Measurements from ENCODE around the gene CLEC3A. TPM values are rescaled to one million over a fixed set of nuclear protein-coding genes. Genes with fewer than 3 reads are reported as not detected.

Gene CLEC3A
- total RNA-seq, 1 experiment from 2014 or later, result not detected

DNA sequence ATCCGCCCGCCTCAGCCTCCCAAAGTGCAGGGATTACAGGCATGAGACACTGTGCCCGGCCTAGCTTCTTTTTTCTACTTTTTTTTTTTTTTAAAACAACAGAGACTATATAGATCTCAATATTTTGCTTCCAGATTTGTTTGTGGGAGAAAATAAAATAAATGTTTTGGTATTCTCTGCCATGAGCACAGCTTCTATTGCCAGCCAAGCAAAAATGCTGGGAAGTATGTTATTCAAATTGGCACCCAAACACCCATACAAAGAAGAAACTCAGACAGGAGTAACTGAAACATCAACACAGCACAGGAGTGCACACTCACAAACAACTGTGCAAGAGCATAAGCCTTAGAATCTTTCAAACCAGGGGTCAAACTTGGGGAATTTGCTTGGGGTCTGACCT is 37.2 kb upstream of the CLEC3A start:
- ChIA-PET POLR2A (no interaction called here), CTCF (interaction anchor here (1.4 kb wide), 1 partner anchor 13 kb away, joined by 7 read pairs; no protein-coding TSS in a partner anchor)
- no peak for DNase-seq (ENCODE audit: unreplicated experiment)
- Mint-ChIP-seq H3K4me1 (ENCODE audit: insufficient read depth, unreplicated experiment) (no peaks in the 10 kb centered on the region), H3K9me3 (ENCODE audit: unreplicated experiment) (no peaks in the 10 kb centered on the region), H3K27me3 (ENCODE audit: insufficient read depth, unreplicated experiment) (no peaks in the 10 kb centered on the region), H3K27ac (ENCODE audit: low read depth, unreplicated experiment) (no peak overlapping the region), H3K4me3 (ENCODE audit: unreplicated experiment) (no peak overlapping the region), H3K36me3 (ENCODE audit: insufficient read depth, unreplicated experiment) (no peaks in the 10 kb centered on the region)
- BruUV-seq (replicated peaks), result no TSS peak
- TF ChIP-seq, protein P1, sequence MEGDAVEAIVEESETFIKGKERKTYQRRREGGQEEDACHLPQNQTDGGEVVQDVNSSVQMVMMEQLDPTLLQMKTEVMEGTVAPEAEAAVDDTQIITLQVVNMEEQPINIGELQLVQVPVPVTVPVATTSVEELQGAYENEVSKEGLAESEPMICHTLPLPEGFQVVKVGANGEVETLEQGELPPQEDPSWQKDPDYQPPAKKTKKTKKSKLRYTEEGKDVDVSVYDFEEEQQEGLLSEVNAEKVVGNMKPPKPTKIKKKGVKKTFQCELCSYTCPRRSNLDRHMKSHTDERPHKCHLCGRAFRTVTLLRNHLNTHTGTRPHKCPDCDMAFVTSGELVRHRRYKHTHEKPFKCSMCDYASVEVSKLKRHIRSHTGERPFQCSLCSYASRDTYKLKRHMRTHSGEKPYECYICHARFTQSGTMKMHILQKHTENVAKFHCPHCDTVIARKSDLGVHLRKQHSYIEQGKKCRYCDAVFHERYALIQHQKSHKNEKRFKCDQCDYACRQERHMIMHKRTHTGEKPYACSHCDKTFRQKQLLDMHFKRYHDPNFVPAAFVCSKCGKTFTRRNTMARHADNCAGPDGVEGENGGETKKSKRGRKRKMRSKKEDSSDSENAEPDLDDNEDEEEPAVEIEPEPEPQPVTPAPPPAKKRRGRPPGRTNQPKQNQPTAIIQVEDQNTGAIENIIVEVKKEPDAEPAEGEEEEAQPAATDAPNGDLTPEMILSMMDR (IDR thresholded peaks at IDR 0.05; ENCODE audit: unreplicated experiment), result no peak
- intact Hi-C loops (cut with micrococcal nuclease), result no loop called here

DNA sequence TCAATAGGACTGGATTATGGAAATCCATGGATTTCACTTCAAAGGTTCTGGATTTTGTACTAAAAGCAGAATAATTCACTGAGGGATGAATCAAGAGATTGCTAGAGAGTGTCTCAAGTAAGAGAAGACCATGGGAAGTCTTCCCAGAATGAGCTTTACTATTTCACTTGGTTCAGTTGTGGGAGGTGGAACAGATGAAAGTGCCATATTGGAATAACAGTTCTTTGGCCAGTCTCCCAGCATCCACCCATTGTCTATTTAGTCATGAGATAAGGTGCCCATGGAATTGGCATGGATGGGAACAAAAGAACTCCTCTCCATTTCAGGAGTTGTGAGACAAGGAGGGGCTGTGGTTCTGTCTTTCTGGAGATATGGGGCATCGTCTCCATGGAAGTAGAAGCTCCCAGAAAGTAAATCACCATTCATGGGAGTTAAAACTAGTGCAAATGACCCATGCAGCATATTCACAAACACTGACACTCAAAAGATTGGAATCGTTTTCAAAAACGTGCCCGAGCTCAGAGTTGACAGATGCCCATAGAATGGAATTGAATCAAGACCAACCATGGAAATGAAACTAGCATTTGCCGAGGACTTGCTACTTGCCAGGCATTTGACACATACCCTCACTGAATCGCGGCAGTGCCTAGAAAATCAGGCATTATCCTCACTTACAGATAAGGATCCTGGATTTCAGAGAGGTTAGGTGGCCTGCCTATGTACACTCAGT is 36.2 kb upstream of the CLEC3A start:
- H3K4me1 Mint-ChIP-seq (ENCODE audit: insufficient read depth, unreplicated experiment), result peaks cover 3% of the 10 kb centered on the region
- intact Hi-C loops (cut with micrococcal nuclease), result no loop called here
- peaks cover 4% of the 10 kb centered on the region for H3K9me3 Mint-ChIP-seq (ENCODE audit: unreplicated experiment)
- no peak overlapping the region for H3K27ac Mint-ChIP-seq (ENCODE audit: low read depth, unreplicated experiment)
- ChIA-PET CTCF (interaction anchor here (0.7 to 2.0 kb wide), 4 partner anchors 10 to 21 kb away, joined by 3 to 6 read pairs (median 5); no protein-coding TSS in a partner anchor), POLR2A (no interaction called here)
- no peak overlapping the region for H3K4me3 Mint-ChIP-seq (ENCODE audit: unreplicated experiment)
- TF ChIP-seq, protein P1 (IDR thresholded peaks at IDR 0.05; ENCODE audit: unreplicated experiment), result no peak
- no peak for DNase-seq (ENCODE audit: unreplicated experiment)
- H3K27me3 Mint-ChIP-seq (ENCODE audit: insufficient read depth, unreplicated experiment), result no peaks in the 10 kb centered on the region
- no TSS peak for BruUV-seq (replicated peaks)
- no peaks in the 10 kb centered on the region for H3K36me3 Mint-ChIP-seq (ENCODE audit: insufficient read depth, unreplicated experiment)

DNA sequence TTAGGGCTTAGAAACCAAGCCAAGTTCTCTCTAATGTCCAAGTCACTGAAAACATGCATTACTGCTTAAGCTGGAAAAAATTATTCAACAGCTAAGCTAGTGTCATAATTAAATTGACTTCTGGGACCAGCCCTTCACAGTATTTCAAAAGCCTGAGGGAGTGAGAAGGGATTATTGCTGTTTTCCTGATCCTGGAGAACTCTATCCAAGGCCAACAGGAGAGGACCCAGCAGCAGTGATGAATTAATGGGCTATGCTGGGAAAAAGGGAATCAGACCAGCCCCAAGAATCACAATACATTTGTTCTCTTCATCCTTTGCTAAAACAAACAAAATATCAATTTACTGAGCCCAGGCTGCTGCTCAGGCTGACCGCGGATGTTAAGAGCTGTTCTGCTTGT is 34.5 kb upstream of the CLEC3A start:
- BruUV-seq (replicated peaks), result no TSS peak
- Mint-ChIP-seq H3K9me3 (ENCODE audit: unreplicated experiment) (peaks cover 12% of the 10 kb centered on the region), H3K27me3 (ENCODE audit: insufficient read depth, unreplicated experiment) (no peaks in the 10 kb centered on the region), H3K36me3 (ENCODE audit: insufficient read depth, unreplicated experiment) (no peaks in the 10 kb centered on the region), H3K4me3 (ENCODE audit: unreplicated experiment) (no peak overlapping the region), H3K27ac (ENCODE audit: low read depth, unreplicated experiment) (no peak overlapping the region), H3K4me1 (ENCODE audit: insufficient read depth, unreplicated experiment) (peaks cover 10% of the 10 kb centered on the region)
- POLR2A ChIA-PET, result no interaction called here
- no peak for DNase-seq (ENCODE audit: unreplicated experiment)
- CTCF ChIA-PET, result interaction anchor here (0.9 to 3.0 kb wide), 6 partner anchors 15 to 311 kb away, joined by 3 to 22 read pairs (median 5); no protein-coding TSS in a partner anchor
- TF ChIP-seq, protein P1 (IDR thresholded peaks at IDR 0.05; ENCODE audit: unreplicated experiment), result no peak
- intact Hi-C loops (cut with micrococcal nuclease), result no loop called here

DNA sequence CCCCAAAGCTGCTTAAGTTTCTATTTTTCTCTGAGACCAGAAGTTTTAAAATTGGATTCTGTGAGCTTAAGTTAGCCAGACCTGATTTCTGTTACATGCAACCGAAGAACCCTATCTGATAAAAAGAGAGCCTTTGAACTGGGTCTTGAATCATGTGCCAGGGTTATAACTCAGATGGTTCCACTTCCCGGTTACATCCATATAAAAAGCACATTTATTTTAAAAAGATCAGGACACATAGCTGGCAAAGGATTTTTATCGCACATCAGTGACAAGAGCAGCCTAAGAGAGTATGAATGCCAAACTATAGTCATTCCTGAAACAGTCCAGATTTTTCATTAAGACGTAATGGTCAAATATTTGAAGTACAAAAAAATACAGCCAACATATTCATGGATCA is 32.5 kb upstream of the CLEC3A start:
- no peak overlapping the region for H3K4me3 Mint-ChIP-seq (ENCODE audit: unreplicated experiment)
- DNase-seq (ENCODE audit: unreplicated experiment), result no peak
- peaks cover 10% of the 10 kb centered on the region for H3K4me1 Mint-ChIP-seq (ENCODE audit: insufficient read depth, unreplicated experiment)
- ChIA-PET POLR2A (no interaction called here), CTCF (interaction anchor here (0.6 to 3.0 kb wide), 4 partner anchors 13 to 315 kb away, joined by 3 to 22 read pairs (median 6); no protein-coding TSS in a partner anchor)
- intact Hi-C loops (cut with micrococcal nuclease), result no loop called here
- H3K27ac Mint-ChIP-seq (ENCODE audit: low read depth, unreplicated experiment), result no peak overlapping the region
- no peaks in the 10 kb centered on the region for H3K27me3 Mint-ChIP-seq (ENCODE audit: insufficient read depth, unreplicated experiment)
- H3K36me3 Mint-ChIP-seq (ENCODE audit: insufficient read depth, unreplicated experiment), result no peaks in the 10 kb centered on the region
- peaks cover 12% of the 10 kb centered on the region for H3K9me3 Mint-ChIP-seq (ENCODE audit: unreplicated experiment)
- no TSS peak for BruUV-seq (replicated peaks)
- TF ChIP-seq, protein P1 (IDR thresholded peaks at IDR 0.05; ENCODE audit: unreplicated experiment), result no peak

Data from MCF 10A (cell line).